ENCODE results near the gene LRRC10B.

DNA sequence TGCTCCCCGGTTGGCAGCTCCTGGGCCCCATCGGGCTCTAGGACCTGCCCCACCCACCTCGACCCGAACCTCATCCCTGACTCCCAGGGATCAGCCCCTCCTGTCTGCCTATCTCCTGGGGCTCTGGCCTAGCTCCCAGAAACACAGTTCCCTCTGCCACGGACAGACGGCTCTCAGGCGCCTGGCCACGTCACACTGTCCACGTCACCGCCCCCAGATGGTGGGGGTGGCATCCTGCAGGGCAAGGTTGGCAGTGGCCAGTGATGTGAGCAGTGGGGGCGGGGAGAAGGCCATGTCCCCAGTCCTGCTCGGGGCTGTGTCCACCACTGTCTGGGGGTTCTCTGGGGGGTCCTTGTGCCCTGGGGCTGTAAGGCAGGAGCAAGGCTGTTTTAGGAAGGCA, 43.1 kb downstream of the LRRC10B start:
- TF ChIP-seq, protein P1, sequence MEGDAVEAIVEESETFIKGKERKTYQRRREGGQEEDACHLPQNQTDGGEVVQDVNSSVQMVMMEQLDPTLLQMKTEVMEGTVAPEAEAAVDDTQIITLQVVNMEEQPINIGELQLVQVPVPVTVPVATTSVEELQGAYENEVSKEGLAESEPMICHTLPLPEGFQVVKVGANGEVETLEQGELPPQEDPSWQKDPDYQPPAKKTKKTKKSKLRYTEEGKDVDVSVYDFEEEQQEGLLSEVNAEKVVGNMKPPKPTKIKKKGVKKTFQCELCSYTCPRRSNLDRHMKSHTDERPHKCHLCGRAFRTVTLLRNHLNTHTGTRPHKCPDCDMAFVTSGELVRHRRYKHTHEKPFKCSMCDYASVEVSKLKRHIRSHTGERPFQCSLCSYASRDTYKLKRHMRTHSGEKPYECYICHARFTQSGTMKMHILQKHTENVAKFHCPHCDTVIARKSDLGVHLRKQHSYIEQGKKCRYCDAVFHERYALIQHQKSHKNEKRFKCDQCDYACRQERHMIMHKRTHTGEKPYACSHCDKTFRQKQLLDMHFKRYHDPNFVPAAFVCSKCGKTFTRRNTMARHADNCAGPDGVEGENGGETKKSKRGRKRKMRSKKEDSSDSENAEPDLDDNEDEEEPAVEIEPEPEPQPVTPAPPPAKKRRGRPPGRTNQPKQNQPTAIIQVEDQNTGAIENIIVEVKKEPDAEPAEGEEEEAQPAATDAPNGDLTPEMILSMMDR (IDR thresholded peaks at IDR 0.05), result no peak
- TF ChIP-seq POLR2A (IDR thresholded peaks at IDR 0.05), result peak in 1 of 2 donors; percentile 33

All from thyroid gland (tissue), 4 donors.